Liver (tissue), 9 donors: ENCODE measurements around the gene GSTO2. TPM values are rescaled to one million over a fixed set of nuclear protein-coding genes. Genes with fewer than 3 reads are reported as not detected.

Source experiments
- DNase-seq: peaks from one replicate; pipeline ENCODE4 v3.0.0-alpha.2; 2017; ENCODE audit warnings: low spot score
- H3K27ac ChIP-seq, 2 donors: one replicate each; pipeline ENCODE4 v1.7.0; 2013; ENCODE audit warnings: inconsistent platforms in 2 of 2, low read length in 2 of 2, control low read depth in 1 of 2, low read depth in 1 of 2, mild to moderate bottlenecking in 1 of 2
- H3K27me3 ChIP-seq, 4 donors: one replicate each; pipeline versions ENCODE4 v1.6.1 to v1.7.0; 2013; ENCODE audit warnings: low read length in 3 of 4, inconsistent platforms in 1 of 4, mild to moderate bottlenecking in 1 of 4, moderate library complexity in 1 of 4; ENCODE audit not compliant: control insufficient read depth in 4 of 4, insufficient read depth in 4 of 4
- H3K36me3 ChIP-seq, 4 donors: one replicate each; pipeline versions ENCODE4 v1.6.1 to v1.7.0; 2013; ENCODE audit warnings: low read length in 3 of 4, mild to moderate bottlenecking in 3 of 4, low read depth in 1 of 4, moderate library complexity in 1 of 4; ENCODE audit not compliant: control insufficient read depth in 4 of 4, insufficient read depth in 3 of 4
- H3K4me1 ChIP-seq, 4 donors: one replicate each; pipeline versions ENCODE4 v1.6.1 to v1.7.0; 2013; ENCODE audit warnings: low read length in 3 of 4, mild to moderate bottlenecking in 3 of 4, moderate library complexity in 1 of 4; ENCODE audit not compliant: control insufficient read depth in 4 of 4, insufficient read depth in 4 of 4
- H3K4me3 ChIP-seq, 3 donors: one replicate each; pipeline versions ENCODE4 v1.6.1 to v1.7.0; 2013; ENCODE audit warnings: low read length in 3 of 3, control low read depth in 1 of 3, low read depth in 1 of 3, mild to moderate bottlenecking in 1 of 3
- H3K9ac ChIP-seq, 2 donors: one replicate each; pipeline ENCODE4 v1.7.0; 2013; ENCODE audit warnings: low read length in 2 of 2, mild to moderate bottlenecking in 2 of 2, moderate library complexity in 2 of 2, control low read depth in 1 of 2, low read depth in 1 of 2
- H3K9me3 ChIP-seq, 4 donors: one replicate each; pipeline versions ENCODE4 v1.6.1 to v1.7.0; 2013; ENCODE audit warnings: low read length in 3 of 4; ENCODE audit not compliant: control insufficient read depth in 4 of 4
- ATF3 ChIP-seq: IDR thresholded peaks from 2 replicates; pipeline ENCODE4 v1.6.1; 2016; ENCODE audit warnings: antibody characterized with exemption
- EGR1 ChIP-seq, 2 donors: IDR thresholded peaks; 2 replicates each; pipeline ENCODE4 v1.6.1; 2016 to 2018; ENCODE audit warnings: antibody characterized with exemption in 2 of 2, low read depth in 2 of 2
- FOXA1 ChIP-seq: IDR thresholded peaks from 2 replicates; pipeline ENCODE4 v1.6.1; 2016; ENCODE audit warnings: antibody characterized with exemption
- FOXA2 ChIP-seq: IDR thresholded peaks from 2 replicates; pipeline ENCODE4 v1.6.1; 2016; ENCODE audit warnings: antibody characterized with exemption
- GABPA ChIP-seq, 2 donors: IDR thresholded peaks in 1 of 2; conservative IDR thresholded peaks in 1 of 2; 2 replicates each; pipeline ENCODE4 v1.6.1; 2016; ENCODE audit warnings: antibody characterized with exemption in 2 of 2, mild to moderate bottlenecking in 1 of 2, moderate library complexity in 1 of 2
- HNF4A ChIP-seq, 2 donors: conservative IDR thresholded peaks; 2 replicates each; pipeline ENCODE4 v1.6.1; 2016; ENCODE audit warnings: antibody characterized with exemption in 2 of 2, mild to moderate bottlenecking in 2 of 2
- HNF4G ChIP-seq: IDR thresholded peaks from 2 replicates; pipeline ENCODE4 v1.6.1; 2016; ENCODE audit warnings: antibody characterized with exemption
- JUND ChIP-seq, 2 donors: IDR thresholded peaks; 2 replicates each; pipeline ENCODE4 v1.6.1; 2016; ENCODE audit warnings: antibody characterized with exemption in 2 of 2
- MAX ChIP-seq: IDR thresholded peaks from 2 replicates; pipeline ENCODE4 v1.6.1; 2016; ENCODE audit warnings: antibody characterized with exemption
- NR2F2 ChIP-seq: IDR thresholded peaks from 2 replicates; pipeline ENCODE4 v1.6.1; 2016; ENCODE audit warnings: antibody characterized with exemption
- RAD21 ChIP-seq, 2 donors: IDR thresholded peaks; 2 replicates each; pipeline ENCODE4 v1.6.1; 2016; ENCODE audit warnings: antibody characterized with exemption in 2 of 2, mild to moderate bottlenecking in 2 of 2
- REST ChIP-seq: IDR thresholded peaks from 2 replicates; pipeline ENCODE4 v1.6.1; 2016; ENCODE audit warnings: antibody characterized with exemption, mild to moderate bottlenecking
- RXRA ChIP-seq, 2 donors: IDR thresholded peaks; 2 replicates each; pipeline ENCODE4 v1.6.1; 2017 to 2018; ENCODE audit warnings: antibody characterized with exemption in 2 of 2, mild to moderate bottlenecking in 1 of 2
- SP1 ChIP-seq: IDR thresholded peaks from 2 replicates; pipeline ENCODE4 v1.6.1; 2018; ENCODE audit warnings: antibody characterized with exemption, mild to moderate bottlenecking
- TAF1 ChIP-seq: conservative IDR thresholded peaks from 2 replicates; pipeline ENCODE4 v1.6.1; 2016; ENCODE audit warnings: antibody characterized with exemption, mild to moderate bottlenecking
- YY1 ChIP-seq: IDR thresholded peaks from 2 replicates; pipeline ENCODE4 v1.6.1; 2016; ENCODE audit warnings: antibody characterized with exemption, mild to moderate bottlenecking
- ZBTB33 ChIP-seq: IDR thresholded peaks from 2 replicates; pipeline ENCODE4 v1.6.1; 2016; ENCODE audit warnings: antibody characterized with exemption
- WGBS: extraction: QIAGEN DNeasy Blood & Tissue Kit; methylation state at CpG from one replicate; pipeline ENCODE4 v1.1.7; 2013; 5-methylcytosine and 5-hydroxymethylcytosine counted together
- polyA plus RNA-seq, 2 donors: library from polyadenylated mRNA; stranded (reverse) in 1 of 2; unstranded in 1 of 2; fragments of 200-250 nt in 1 of 2; fragments of >200 nt in 1 of 2; fragmentation: Nextera tagmentation in 1 of 2; extraction: Ambion mirVana in 1 of 2; gene quantifications; one replicate each; pipeline versions ENCODE4 v1.2.1 to v1.2.3, GENCODE V29; 2013 to 2015
- total RNA-seq, 2 donors: library from RNA; depleted of rRNA; stranded (reverse); fragments of >200 nt; gene quantifications; one replicate each; pipeline ENCODE4 v1.2.3, GENCODE V29; 2014
- TF ChIP-seq, protein P1 (sequence below): fragments of 150-350 bp; IDR thresholded peaks from 2 replicates; pipeline ENCODE4 v1.5.1; 2017; ENCODE audit warnings: improper control_type of control experiment, low read depth, low read length; ENCODE audit not compliant: missing input control
- donor health status: healthy.
- donor health status: healthy.
- donor health status: healthy.
- donor health status: healthy.
- donor health status: healthy.

Gene GSTO2
- total and polyA plus RNA-seq, 4 donors, result 1.0 to 4.6 (median 1.7) TPM

DNA sequence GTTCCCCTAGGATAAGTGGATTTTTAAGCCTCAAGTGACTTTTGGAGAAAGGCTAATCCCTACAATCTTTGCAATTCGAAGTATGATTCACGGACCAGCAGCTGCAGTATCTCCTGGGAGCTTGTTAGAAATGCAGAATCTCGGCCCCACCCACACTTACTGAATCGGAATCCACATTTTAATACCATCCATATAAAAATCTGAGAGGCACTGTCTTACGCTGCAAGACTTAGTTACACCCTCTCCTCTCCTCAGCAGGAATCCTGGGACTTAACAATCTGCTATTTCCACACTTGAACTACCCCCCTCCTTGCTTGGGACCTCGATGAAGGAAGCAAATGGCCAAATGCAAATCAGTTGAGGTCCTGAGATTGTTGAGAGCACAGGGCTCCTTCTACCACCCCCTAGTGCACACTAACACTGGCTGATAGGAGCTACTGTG is 48.3 kb downstream of the GSTO2 start:
- H3K9me3 ChIP-seq, result no peaks in the 10 kb centered on the region
- H3K4me3 ChIP-seq, result no peak overlapping the region
- H3K4me1 ChIP-seq, result peaks cover 0 to 9% (median 3%) of the 10 kb centered on the region in 4 donors
- no peak for DNase-seq
- no peak overlapping the region for H3K27ac ChIP-seq
- H3K9ac ChIP-seq, result no peak overlapping the region
- H3K36me3 ChIP-seq, result peaks cover 0 to 23% (median 6%) of the 10 kb centered on the region in 4 donors
- no peak for TF ChIP-seq RAD21 (IDR thresholded peaks at IDR 0.05)
- no peak for TF ChIP-seq YY1
- no peak for TF ChIP-seq NR2F2
- TF ChIP-seq FOXA1, result no peak
- no peak for TF ChIP-seq TAF1
- TF ChIP-seq EGR1 (IDR thresholded peaks at IDR 0.05; ENCODE audit: low read depth in 2 of 2), result no peak
- no peak for TF ChIP-seq ZBTB33
- TF ChIP-seq ATF3, result no peak
- no peak for TF ChIP-seq GABPA (IDR thresholded peaks at IDR 0.05 in 1 of 2, conservative IDR thresholded peaks at IDR 0.05 in 1 of 2)
- TF ChIP-seq HNF4G, result no peak
- no peak for TF ChIP-seq RXRA (IDR thresholded peaks at IDR 0.05)
- TF ChIP-seq FOXA2, result no peak
- no peak for TF ChIP-seq SP1
- no peak for TF ChIP-seq HNF4A (conservative IDR thresholded peaks at IDR 0.05)
- TF ChIP-seq MAX, result no peak
- TF ChIP-seq JUND (IDR thresholded peaks at IDR 0.05), result no peak
- TF ChIP-seq REST, result no peak
- TF ChIP-seq, protein P1, sequence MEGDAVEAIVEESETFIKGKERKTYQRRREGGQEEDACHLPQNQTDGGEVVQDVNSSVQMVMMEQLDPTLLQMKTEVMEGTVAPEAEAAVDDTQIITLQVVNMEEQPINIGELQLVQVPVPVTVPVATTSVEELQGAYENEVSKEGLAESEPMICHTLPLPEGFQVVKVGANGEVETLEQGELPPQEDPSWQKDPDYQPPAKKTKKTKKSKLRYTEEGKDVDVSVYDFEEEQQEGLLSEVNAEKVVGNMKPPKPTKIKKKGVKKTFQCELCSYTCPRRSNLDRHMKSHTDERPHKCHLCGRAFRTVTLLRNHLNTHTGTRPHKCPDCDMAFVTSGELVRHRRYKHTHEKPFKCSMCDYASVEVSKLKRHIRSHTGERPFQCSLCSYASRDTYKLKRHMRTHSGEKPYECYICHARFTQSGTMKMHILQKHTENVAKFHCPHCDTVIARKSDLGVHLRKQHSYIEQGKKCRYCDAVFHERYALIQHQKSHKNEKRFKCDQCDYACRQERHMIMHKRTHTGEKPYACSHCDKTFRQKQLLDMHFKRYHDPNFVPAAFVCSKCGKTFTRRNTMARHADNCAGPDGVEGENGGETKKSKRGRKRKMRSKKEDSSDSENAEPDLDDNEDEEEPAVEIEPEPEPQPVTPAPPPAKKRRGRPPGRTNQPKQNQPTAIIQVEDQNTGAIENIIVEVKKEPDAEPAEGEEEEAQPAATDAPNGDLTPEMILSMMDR, result no peak
- no peaks in the 10 kb centered on the region for H3K27me3 ChIP-seq
- 74% methylated on average over 6 of the region's 6 CpGs for WGBS
